GM12892 (cell line): ENCODE data around the gene SPRY2.
"Not testable (repeated sequence)": the region's sequence is repeated elsewhere in the genome, so short reads cannot be mapped to it uniquely, and the experiment has no call there.

ENCODE experiments used
- POLR2A ChIP-seq: IDR thresholded peaks from 2 replicates; pipeline ENCODE4 v1.6.1; 2011; ENCODE audit warnings: low read depth, low read length, control low read depth
- POLR2AphosphoS5 ChIP-seq: IDR thresholded peaks from 2 replicates; pipeline ENCODE4 v1.6.1; 2011; ENCODE audit warnings: low read depth, low read length, control low read depth
- TAF1 ChIP-seq: IDR thresholded peaks from 2 replicates; pipeline ENCODE4 v1.6.1; 2011; ENCODE audit warnings: low read depth, mild to moderate bottlenecking, control low read depth, low read length, borderline replicate concordance

- TF ChIP-seq POLR2A, POLR2AphosphoS5, TAF1: not testable (repeated sequence)
Observed at GRCh38 chr13:80344032-80344431, 3.1 kb upstream of the SPRY2 start.
